Ovary (tissue), 3 donors: ENCODE results near the gene ANKRD22.

ENCODE experiments used
- POLR2A ChIP-seq: fragments of 450-650 bp; IDR thresholded peaks from one replicate; pipeline ENCODE4 v1.6.1; 2017; ENCODE audit warnings: antibody characterized with exemption, mild to moderate bottlenecking, moderate library complexity
- TF ChIP-seq, protein P1 (sequence below), 3 donors: fragments of 450-650 bp in 2 of 3; fragments of 200-600 bp in 1 of 3; IDR thresholded peaks; one replicate each; pipeline versions ENCODE4 v1.5.1 to v1.8.0; 2016 to 2022; ENCODE audit warnings: antibody characterized with exemption in 3 of 3, mild to moderate bottlenecking in 1 of 3
- donor health status: DM: no; HTN: no; CAD: no.

DNA sequence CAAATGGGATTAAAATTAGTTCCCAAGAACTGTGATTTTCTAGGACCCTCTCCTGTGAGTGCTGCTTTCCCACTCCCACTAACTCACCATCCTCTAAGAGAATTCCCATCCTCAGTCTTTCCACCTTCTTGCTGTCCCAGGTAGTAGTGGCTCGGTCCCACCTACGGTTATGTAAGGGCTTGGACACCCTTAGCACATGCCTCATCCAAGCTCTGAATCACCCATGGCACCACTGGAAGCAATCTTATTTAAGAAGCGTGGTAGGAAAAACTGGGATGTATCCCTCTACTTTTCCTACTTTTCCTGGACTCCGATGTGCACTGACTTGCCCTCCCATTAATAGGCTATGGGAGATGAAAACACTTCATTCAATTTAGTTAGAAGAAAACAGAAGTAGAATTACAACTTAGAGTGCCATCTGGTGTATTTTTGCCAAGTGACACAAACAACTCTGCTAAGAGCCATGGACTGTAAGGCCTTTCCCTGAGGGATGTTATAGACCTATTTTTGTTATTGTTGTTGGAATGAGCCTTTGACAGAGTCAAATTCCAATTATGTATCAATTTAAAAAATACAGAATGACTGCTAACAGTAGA lies 13.7 kb upstream of the ANKRD22 start:
- TF ChIP-seq POLR2A, result no peak
- TF ChIP-seq, protein P1, sequence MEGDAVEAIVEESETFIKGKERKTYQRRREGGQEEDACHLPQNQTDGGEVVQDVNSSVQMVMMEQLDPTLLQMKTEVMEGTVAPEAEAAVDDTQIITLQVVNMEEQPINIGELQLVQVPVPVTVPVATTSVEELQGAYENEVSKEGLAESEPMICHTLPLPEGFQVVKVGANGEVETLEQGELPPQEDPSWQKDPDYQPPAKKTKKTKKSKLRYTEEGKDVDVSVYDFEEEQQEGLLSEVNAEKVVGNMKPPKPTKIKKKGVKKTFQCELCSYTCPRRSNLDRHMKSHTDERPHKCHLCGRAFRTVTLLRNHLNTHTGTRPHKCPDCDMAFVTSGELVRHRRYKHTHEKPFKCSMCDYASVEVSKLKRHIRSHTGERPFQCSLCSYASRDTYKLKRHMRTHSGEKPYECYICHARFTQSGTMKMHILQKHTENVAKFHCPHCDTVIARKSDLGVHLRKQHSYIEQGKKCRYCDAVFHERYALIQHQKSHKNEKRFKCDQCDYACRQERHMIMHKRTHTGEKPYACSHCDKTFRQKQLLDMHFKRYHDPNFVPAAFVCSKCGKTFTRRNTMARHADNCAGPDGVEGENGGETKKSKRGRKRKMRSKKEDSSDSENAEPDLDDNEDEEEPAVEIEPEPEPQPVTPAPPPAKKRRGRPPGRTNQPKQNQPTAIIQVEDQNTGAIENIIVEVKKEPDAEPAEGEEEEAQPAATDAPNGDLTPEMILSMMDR (IDR thresholded peaks at IDR 0.05), result no peak
